SK-N-SH treated with all-trans-retinoic acid at 6 μM for 48 hours (cell line): ENCODE data around the gene SGPL1.

ENCODE experiments used
- ATAC-seq: fragments of 200-7000 bp; cut with Tn5 transposase; 3 replicates; pipeline ENCODE4 v1.9.1; 2020; ENCODE audit warnings: mild to moderate bottlenecking, moderate library complexity
- ARNTL ChIP-seq: fragments of 450-650 bp; formaldehyde crosslinking; IDR thresholded peaks from 2 replicates; pipeline ENCODE4 v1.5.0; 2020; ENCODE audit warnings: low read depth, mild to moderate bottlenecking, moderate library complexity, borderline replicate concordance
- CSDC2 ChIP-seq: fragments of 250-450 bp; sonication (Bioruptor Pico); IDR thresholded peaks from 2 replicates; pipeline ENCODE4 v1.5.0; 2020; ENCODE audit warnings: mild to moderate bottlenecking, moderate library complexity
- ESRRG ChIP-seq: fragments of 250-450 bp; sonication (Bioruptor Pico); IDR thresholded peaks from 2 replicates; pipeline ENCODE4 v1.6.1; 2021; ENCODE audit warnings: mild to moderate bottlenecking
- GLIS3 ChIP-seq: fragments of 250-450 bp; sonication (Bioruptor Pico); IDR thresholded peaks from 2 replicates; pipeline ENCODE4 v1.5.0; 2020; ENCODE audit warnings: mild to moderate bottlenecking, moderate library complexity
- ISL1 ChIP-seq: fragments of 250-450 bp; sonication (Bioruptor Pico); IDR thresholded peaks from 2 replicates; pipeline ENCODE4 v2.1.2; 2022; ENCODE audit warnings: mild to moderate bottlenecking, moderate library complexity
- PPARA ChIP-seq: fragments of 250-450 bp; sonication (Bioruptor Pico); IDR thresholded peaks from 2 replicates; pipeline ENCODE4 v1.5.0; 2020; ENCODE audit warnings: mild to moderate bottlenecking, borderline replicate concordance
- RARB ChIP-seq: fragments of 250-450 bp; sonication (Bioruptor Pico); IDR thresholded peaks from 2 replicates; pipeline ENCODE4 v1.8.0; 2021; ENCODE audit warnings: mild to moderate bottlenecking, moderate library complexity
- SNAI2 ChIP-seq: fragments of 250-450 bp; sonication (Bioruptor Pico); IDR thresholded peaks from 2 replicates; pipeline ENCODE4 v1.5.0; 2020; ENCODE audit warnings: mild to moderate bottlenecking, moderate library complexity
- TCF4 ChIP-seq: fragments of 250-450 bp; sonication (Bioruptor Pico); IDR thresholded peaks from 2 replicates; pipeline ENCODE4 v1.8.0; 2021; ENCODE audit warnings: mild to moderate bottlenecking, moderate library complexity, borderline replicate concordance
- ZC3H10 ChIP-seq: fragments of 250-450 bp; sonication (Bioruptor Pico); IDR thresholded peaks from 2 replicates; pipeline ENCODE4 v1.5.1; 2021; ENCODE audit warnings: mild to moderate bottlenecking, moderate library complexity
- ZFP3 ChIP-seq: fragments of 250-450 bp; sonication (Bioruptor Pico); IDR thresholded peaks from 2 replicates; pipeline ENCODE4 v1.5.0; 2020; ENCODE audit warnings: mild to moderate bottlenecking, moderate library complexity
- ZFP30 ChIP-seq: fragments of 450-650 bp; formaldehyde crosslinking; IDR thresholded peaks from 2 replicates; pipeline ENCODE4 v1.5.0; 2022; ENCODE audit warnings: mild to moderate bottlenecking, moderate library complexity
- ZNF565 ChIP-seq: fragments of 450-650 bp; formaldehyde crosslinking; conservative IDR thresholded peaks from 2 replicates; pipeline ENCODE4 v1.5.0; 2020; ENCODE audit warnings: low read depth, mild to moderate bottlenecking, moderate library complexity
- ZNF70 ChIP-seq: fragments of 450-650 bp; formaldehyde crosslinking; IDR thresholded peaks from 2 replicates; pipeline ENCODE4 v1.5.0; 2020; ENCODE audit warnings: mild to moderate bottlenecking, moderate library complexity
- ZNF8 ChIP-seq: fragments of 450-650 bp; formaldehyde crosslinking; IDR thresholded peaks from 2 replicates; pipeline ENCODE4 v1.5.0; 2020; ENCODE audit warnings: mild to moderate bottlenecking, moderate library complexity
- TF ChIP-seq, protein P1 (sequence below): fragments of 250-450 bp; sonication (Bioruptor Pico); IDR thresholded peaks from 2 replicates; pipeline ENCODE4 v1.5.1; 2021; ENCODE audit warnings: mild to moderate bottlenecking, moderate library complexity
- TF ChIP-seq, protein P2 (sequence below): fragments of 250-450 bp; sonication (Bioruptor Pico); IDR thresholded peaks from 2 replicates; pipeline ENCODE4 v1.8.0; 2020; ENCODE audit warnings: mild to moderate bottlenecking, moderate library complexity, borderline replicate concordance
- TF ChIP-seq, protein P3 (sequence below): fragments of 250-450 bp; sonication (Bioruptor Pico); IDR thresholded peaks from 2 replicates; pipeline ENCODE4 v1.5.0; 2020; ENCODE audit warnings: mild to moderate bottlenecking, moderate library complexity
- TF ChIP-seq, protein P4 (sequence below): fragments of 250-450 bp; sonication (Bioruptor Pico); IDR thresholded peaks from 2 replicates; pipeline ENCODE4 v1.8.0; 2021; ENCODE audit warnings: low read depth, mild to moderate bottlenecking, moderate library complexity, borderline replicate concordance
- TF ChIP-seq, protein P5 (sequence below): fragments of 250-450 bp; sonication (Bioruptor Pico); IDR thresholded peaks from 2 replicates; pipeline ENCODE4 v1.5.1; 2020; ENCODE audit warnings: low read depth, mild to moderate bottlenecking, moderate library complexity

SGPL1 gene

DNA sequence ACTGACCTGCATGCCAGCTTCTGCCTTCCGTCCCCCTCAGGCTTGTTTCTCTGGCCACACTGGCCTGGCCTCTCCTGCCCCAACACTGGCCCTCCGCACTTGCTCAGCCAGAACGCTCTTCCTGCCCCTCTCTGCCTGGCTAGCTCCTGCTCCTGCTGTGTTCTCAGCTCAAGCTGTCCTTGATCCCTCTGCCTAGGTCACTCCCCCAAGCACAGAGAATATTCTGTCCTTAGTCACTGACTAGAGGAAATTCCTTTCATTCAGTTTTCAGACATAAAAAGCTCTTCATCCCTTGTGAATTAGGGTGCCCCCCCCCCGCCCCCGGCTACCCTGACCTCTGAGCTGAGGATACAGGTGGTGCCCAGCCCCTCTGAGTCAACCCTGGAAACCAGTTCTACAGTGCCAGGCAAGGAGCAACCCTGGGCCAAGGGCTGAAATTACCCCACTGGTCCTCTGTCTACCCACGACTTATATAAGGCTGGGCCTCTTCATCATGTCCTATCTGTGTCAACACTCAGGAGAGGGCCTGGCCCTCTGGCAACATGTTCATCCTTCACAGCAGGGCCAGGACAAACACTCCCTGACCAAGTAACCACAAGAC, 6.6 kb upstream of the SGPL1 start:
- no peak for ATAC-seq
- TF ChIP-seq ARNTL (CRISPR knock-in tag) (no peak), TCF4 (CRISPR knock-in tag) (no peak), GLIS3 (CRISPR knock-in tag) (no peak), ZNF8 (CRISPR knock-in tag) (no peak), ZNF70 (no peak), ESRRG (CRISPR knock-in tag) (no peak)
- TF ChIP-seq, protein P1, sequence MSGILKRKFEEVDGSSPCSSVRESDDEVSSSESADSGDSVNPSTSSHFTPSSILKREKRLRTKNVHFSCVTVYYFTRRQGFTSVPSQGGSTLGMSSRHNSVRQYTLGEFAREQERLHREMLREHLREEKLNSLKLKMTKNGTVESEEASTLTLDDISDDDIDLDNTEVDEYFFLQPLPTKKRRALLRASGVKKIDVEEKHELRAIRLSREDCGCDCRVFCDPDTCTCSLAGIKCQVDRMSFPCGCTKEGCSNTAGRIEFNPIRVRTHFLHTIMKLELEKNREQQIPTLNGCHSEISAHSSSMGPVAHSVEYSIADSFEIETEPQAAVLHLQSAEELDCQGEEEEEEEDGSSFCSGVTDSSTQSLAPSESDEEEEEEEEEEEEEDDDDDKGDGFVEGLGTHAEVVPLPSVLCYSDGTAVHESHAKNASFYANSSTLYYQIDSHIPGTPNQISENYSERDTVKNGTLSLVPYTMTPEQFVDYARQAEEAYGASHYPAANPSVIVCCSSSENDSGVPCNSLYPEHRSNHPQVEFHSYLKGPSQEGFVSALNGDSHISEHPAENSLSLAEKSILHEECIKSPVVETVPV (CRISPR knock-in tag), result no peak
- TF ChIP-seq, protein P2, sequence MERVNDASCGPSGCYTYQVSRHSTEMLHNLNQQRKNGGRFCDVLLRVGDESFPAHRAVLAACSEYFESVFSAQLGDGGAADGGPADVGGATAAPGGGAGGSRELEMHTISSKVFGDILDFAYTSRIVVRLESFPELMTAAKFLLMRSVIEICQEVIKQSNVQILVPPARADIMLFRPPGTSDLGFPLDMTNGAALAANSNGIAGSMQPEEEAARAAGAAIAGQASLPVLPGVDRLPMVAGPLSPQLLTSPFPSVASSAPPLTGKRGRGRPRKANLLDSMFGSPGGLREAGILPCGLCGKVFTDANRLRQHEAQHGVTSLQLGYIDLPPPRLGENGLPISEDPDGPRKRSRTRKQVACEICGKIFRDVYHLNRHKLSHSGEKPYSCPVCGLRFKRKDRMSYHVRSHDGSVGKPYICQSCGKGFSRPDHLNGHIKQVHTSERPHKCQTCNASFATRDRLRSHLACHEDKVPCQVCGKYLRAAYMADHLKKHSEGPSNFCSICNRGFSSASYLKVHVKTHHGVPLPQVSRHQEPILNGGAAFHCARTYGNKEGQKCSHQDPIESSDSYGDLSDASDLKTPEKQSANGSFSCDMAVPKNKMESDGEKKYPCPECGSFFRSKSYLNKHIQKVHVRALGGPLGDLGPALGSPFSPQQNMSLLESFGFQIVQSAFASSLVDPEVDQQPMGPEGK (CRISPR knock-in tag), result no peak

DNA sequence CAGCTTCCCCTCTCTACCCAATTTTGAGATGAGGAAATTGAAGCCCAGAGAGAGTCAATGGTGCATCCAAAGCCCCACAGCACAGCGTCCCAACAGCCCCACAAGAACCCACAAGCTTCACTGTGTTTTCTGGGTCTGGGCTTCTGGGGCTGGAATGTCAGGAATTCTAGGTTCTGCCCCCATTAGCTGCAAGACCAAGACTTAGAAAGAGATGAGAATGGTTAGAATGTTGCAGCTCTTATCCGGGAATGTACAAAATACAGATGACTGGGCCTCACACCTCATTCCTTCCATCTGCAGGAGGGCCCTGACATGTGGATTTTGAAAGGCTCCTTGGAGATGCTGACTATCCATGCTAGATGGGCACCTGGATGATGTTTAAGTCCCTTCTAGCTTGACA, 6.0 kb upstream of the SGPL1 start:
- TF ChIP-seq, protein P3, sequence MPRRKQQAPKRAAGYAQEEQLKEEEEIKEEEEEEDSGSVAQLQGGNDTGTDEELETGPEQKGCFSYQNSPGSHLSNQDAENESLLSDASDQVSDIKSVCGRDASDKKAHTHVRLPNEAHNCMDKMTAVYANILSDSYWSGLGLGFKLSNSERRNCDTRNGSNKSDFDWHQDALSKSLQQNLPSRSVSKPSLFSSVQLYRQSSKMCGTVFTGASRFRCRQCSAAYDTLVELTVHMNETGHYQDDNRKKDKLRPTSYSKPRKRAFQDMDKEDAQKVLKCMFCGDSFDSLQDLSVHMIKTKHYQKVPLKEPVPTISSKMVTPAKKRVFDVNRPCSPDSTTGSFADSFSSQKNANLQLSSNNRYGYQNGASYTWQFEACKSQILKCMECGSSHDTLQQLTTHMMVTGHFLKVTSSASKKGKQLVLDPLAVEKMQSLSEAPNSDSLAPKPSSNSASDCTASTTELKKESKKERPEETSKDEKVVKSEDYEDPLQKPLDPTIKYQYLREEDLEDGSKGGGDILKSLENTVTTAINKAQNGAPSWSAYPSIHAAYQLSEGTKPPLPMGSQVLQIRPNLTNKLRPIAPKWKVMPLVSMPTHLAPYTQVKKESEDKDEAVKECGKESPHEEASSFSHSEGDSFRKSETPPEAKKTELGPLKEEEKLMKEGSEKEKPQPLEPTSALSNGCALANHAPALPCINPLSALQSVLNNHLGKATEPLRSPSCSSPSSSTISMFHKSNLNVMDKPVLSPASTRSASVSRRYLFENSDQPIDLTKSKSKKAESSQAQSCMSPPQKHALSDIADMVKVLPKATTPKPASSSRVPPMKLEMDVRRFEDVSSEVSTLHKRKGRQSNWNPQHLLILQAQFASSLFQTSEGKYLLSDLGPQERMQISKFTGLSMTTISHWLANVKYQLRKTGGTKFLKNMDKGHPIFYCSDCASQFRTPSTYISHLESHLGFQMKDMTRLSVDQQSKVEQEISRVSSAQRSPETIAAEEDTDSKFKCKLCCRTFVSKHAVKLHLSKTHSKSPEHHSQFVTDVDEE (CRISPR knock-in tag), result no peak
- TF ChIP-seq ZNF565 (CRISPR knock-in tag), result no peak
- TF ChIP-seq ZNF8 (CRISPR knock-in tag), result no peak
- TF ChIP-seq CSDC2 (CRISPR knock-in tag), result no peak
- TF ChIP-seq, protein P4, sequence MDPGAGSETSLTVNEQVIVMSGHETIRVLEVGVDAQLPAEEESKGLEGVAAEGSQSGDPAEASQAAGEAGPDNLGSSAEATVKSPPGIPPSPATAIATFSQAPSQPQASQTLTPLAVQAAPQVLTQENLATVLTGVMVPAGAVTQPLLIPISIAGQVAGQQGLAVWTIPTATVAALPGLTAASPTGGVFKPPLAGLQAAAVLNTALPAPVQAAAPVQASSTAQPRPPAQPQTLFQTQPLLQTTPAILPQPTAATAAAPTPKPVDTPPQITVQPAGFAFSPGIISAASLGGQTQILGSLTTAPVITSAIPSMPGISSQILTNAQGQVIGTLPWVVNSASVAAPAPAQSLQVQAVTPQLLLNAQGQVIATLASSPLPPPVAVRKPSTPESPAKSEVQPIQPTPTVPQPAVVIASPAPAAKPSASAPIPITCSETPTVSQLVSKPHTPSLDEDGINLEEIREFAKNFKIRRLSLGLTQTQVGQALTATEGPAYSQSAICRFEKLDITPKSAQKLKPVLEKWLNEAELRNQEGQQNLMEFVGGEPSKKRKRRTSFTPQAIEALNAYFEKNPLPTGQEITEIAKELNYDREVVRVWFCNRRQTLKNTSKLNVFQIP, result no peak
- TF ChIP-seq, all 23 proteins: peak for 0
- no peak for ATAC-seq

DNA sequence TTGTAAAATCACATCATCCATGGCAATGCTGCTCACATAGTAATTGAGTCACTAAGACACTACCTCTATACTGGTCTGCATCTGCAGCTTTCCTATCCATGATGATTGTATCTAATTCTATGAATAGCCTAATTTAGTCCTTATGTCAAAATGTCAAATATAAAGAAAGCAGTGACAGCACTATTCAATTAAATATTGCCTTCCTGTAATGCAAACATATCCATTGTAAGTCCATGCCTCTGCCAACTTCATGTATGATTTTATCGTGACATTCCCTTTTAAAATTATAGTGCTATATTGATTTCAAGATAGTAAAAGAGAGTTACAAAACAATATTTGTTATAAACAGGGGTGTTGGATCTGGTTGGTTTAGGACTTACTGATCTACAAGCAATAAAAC, 4.8 kb upstream of the SGPL1 start:
- no peak for ATAC-seq
- TF ChIP-seq TCF4 (CRISPR knock-in tag), result 0 out of 2 replicates have a peak, but pooled peaks have one; percentile 19
- TF ChIP-seq ZC3H10 (CRISPR knock-in tag), result no peak

DNA sequence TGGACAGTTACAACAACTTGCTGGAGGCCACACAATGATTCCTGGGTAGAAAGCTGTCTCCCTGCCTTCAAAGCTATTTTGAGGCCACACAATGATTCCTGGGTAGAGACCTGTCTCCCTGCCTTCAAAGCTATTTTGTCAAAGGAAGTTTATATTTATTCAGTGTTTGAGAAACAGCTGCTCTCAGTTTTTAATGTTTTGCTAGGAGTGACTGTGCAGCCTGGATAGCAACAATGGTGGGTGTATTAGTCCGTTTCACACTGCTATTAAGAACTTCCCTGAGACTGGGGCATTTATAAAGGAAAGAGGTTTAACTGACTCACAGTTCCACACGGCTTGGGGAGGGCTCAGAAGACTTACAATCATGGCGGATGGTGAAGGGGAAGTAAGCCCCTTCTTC, 3.9 kb upstream of the SGPL1 start:
- no peak for ATAC-seq
- TF ChIP-seq, protein P5, sequence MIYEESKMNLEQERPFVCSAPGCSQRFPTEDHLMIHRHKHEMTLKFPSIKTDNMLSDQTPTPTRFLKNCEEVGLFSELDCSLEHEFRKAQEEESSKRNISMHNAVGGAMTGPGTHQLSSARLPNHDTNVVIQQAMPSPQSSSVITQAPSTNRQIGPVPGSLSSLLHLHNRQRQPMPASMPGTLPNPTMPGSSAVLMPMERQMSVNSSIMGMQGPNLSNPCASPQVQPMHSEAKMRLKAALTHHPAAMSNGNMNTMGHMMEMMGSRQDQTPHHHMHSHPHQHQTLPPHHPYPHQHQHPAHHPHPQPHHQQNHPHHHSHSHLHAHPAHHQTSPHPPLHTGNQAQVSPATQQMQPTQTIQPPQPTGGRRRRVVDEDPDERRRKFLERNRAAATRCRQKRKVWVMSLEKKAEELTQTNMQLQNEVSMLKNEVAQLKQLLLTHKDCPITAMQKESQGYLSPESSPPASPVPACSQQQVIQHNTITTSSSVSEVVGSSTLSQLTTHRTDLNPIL (CRISPR knock-in tag), result no peak
- TF ChIP-seq, protein P3 (CRISPR knock-in tag), result no peak
- TF ChIP-seq, protein P4, result no peak
- no peak for TF ChIP-seq RARB (CRISPR knock-in tag)
- TF ChIP-seq ZNF70, result no peak
- no peak for TF ChIP-seq GLIS3 (CRISPR knock-in tag)
- TF ChIP-seq SNAI2 (CRISPR knock-in tag), result no peak
- no peak for TF ChIP-seq TCF4 (CRISPR knock-in tag)
- TF ChIP-seq PPARA (CRISPR knock-in tag), result no peak
- TF ChIP-seq ZFP3 (CRISPR knock-in tag), result no peak
- no peak for TF ChIP-seq ESRRG (CRISPR knock-in tag)
- TF ChIP-seq ZFP30 (CRISPR knock-in tag), result no peak
- no peak for TF ChIP-seq ZC3H10 (CRISPR knock-in tag)
- TF ChIP-seq, protein P1 (CRISPR knock-in tag), result no peak
- TF ChIP-seq ISL1 (CRISPR knock-in tag), result no peak
